Esophagus muscularis mucosa (tissue), 4 donors: ENCODE data around the gene DNAJC17. TPM values are rescaled to one million over a fixed set of nuclear protein-coding genes. Genes with fewer than 3 reads are reported as not detected.

Experiments used
- DNase-seq: peaks from one replicate; pipeline ENCODE4 v3.0.0-alpha.2; 2017; ENCODE audit errors: extremely low spot score
- H3K27ac ChIP-seq, 4 donors: fragments of 200-600 bp; sonication (generic); replicated peaks in 1 of 4; 1 replicate in 3 of 4; 2 replicates in 1 of 4; pipeline ENCODE4 v1.5.1; 2016 to 2019; ENCODE audit warnings: mild to moderate bottlenecking in 1 of 4
- H3K27me3 ChIP-seq, 4 donors: fragments of 200-600 bp; sonication (generic); one replicate each; pipeline versions ENCODE4 v1.5.1 to v1.6.0; 2016 to 2019
- H3K36me3 ChIP-seq, 4 donors: fragments of 200-600 bp; sonication (generic); one replicate each; pipeline ENCODE4 v1.5.1; 2016 to 2019
- H3K4me1 ChIP-seq, 4 donors: fragments of 200-600 bp; sonication (generic); one replicate each; pipeline ENCODE4 v1.5.1; 2016 to 2019
- H3K4me3 ChIP-seq, 4 donors: fragments of 200-600 bp; sonication (generic); 1 replicate in 2 of 4; 2 replicates in 2 of 4; pipeline ENCODE4 v1.5.1; 2016 to 2019; ENCODE audit warnings: mild to moderate bottlenecking in 4 of 4, moderate library complexity in 1 of 4
- H3K9me3 ChIP-seq, 4 donors: fragments of 200-600 bp; sonication (generic); 1 replicate in 3 of 4; 2 replicates in 1 of 4; pipeline ENCODE4 v1.5.1; 2016 to 2019
- EP300 ChIP-seq: sonication (generic); formaldehyde crosslinking; IDR thresholded peaks from one replicate; pipeline ENCODE4 v1.6.1; 2017; ENCODE audit warnings: antibody characterized with exemption
- POLR2A ChIP-seq: fragments of 450-650 bp; IDR thresholded peaks from one replicate; pipeline ENCODE4 v1.6.1; 2017; ENCODE audit warnings: antibody characterized with exemption, moderate library complexity, mild to moderate bottlenecking, low read depth
- POLR2AphosphoS5 ChIP-seq, 2 donors: sonication (generic); formaldehyde crosslinking; IDR thresholded peaks; one replicate each; pipeline ENCODE4 v1.6.1; 2017; ENCODE audit warnings: antibody characterized with exemption in 2 of 2
- WGBS: methylation state at CpG from one replicate; pipeline ENCODE4 v1.1.5; 2018; 5-methylcytosine and 5-hydroxymethylcytosine counted together
- intact Hi-C: fragments of 100-400 bp; cut with DNase I; formaldehyde crosslinking; loops from one replicate; pipeline ENCODE4 v1.15.1; 2023
- total RNA-seq, 4 donors: library from RNA; depleted of rRNA; stranded (reverse); fragments of >200 nt; gene quantifications; one replicate each; pipeline versions ENCODE4 v1.1.0 to v1.2.1, GENCODE V29; 2016
- TF ChIP-seq, protein P1 (sequence below), 3 experiments: fragments of 200-600 bp in 2 of 3; fragments of 450-650 bp in 1 of 3; sonication (generic) in 2 of 3; IDR thresholded peaks; one replicate each; pipeline ENCODE4 v1.5.1; 2017 to 2019; ENCODE audit warnings: antibody characterized with exemption in 3 of 3, mild to moderate bottlenecking in 2 of 3, moderate library complexity in 1 of 3

DNAJC17 gene
- total RNA-seq, 4 donors from 2014 or later = 10.0 to 23.8 (median 13.9) TPM

GRCh38 chr15:40799523-40799922 is 7.8 kb downstream of the DNAJC17 start:
- H3K27me3 ChIP-seq = no peaks in the 10 kb centered on the region
- no peaks in the 10 kb centered on the region for H3K9me3 ChIP-seq
- no peak overlapping the region for H3K27ac ChIP-seq
- peaks cover 4 to 26% (median 13%) of the 10 kb centered on the region in 4 donors for H3K4me1 ChIP-seq
- WGBS = 89% methylated on average over 3 of the region's 3 CpGs
- intact Hi-C loops = no loop called here
- TF ChIP-seq POLR2AphosphoS5 (IDR thresholded peaks at IDR 0.05) (no peak), EP300 (no peak), POLR2A (no peak)
- TF ChIP-seq, protein P1, sequence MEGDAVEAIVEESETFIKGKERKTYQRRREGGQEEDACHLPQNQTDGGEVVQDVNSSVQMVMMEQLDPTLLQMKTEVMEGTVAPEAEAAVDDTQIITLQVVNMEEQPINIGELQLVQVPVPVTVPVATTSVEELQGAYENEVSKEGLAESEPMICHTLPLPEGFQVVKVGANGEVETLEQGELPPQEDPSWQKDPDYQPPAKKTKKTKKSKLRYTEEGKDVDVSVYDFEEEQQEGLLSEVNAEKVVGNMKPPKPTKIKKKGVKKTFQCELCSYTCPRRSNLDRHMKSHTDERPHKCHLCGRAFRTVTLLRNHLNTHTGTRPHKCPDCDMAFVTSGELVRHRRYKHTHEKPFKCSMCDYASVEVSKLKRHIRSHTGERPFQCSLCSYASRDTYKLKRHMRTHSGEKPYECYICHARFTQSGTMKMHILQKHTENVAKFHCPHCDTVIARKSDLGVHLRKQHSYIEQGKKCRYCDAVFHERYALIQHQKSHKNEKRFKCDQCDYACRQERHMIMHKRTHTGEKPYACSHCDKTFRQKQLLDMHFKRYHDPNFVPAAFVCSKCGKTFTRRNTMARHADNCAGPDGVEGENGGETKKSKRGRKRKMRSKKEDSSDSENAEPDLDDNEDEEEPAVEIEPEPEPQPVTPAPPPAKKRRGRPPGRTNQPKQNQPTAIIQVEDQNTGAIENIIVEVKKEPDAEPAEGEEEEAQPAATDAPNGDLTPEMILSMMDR (IDR thresholded peaks at IDR 0.05) = no peak
- H3K36me3 ChIP-seq = peaks cover 0 to 32% (median 5%) of the 10 kb centered on the region in 4 donors
- DNase-seq = no peak
- no peak overlapping the region for H3K4me3 ChIP-seq

DNA sequence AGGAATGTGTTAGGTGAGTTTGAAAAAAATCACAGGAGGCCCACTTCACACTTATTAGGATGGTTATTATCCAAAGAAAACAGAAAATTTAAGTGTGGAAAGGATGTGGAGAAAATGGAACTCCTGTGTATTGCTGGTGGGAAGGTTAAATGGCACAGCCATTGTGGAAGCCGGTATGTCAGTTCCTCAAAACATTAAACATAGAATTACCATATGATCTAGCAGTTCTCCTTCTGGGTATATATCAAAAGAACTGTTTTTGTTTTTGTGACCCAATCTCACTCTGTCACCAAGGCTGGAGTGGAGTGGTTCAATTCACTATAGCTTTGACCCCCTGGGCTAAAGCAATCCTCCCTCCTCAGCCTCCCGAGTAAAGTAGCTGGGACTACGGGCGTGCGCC is 10.8 kb downstream of the DNAJC17 start:
- TF ChIP-seq, protein P1 (IDR thresholded peaks at IDR 0.05) = no peak
- TF ChIP-seq POLR2A = no peak
- no peak for TF ChIP-seq POLR2AphosphoS5 (IDR thresholded peaks at IDR 0.05)
- WGBS = 91% methylated on average over 5 of the region's 5 CpGs
- no peaks in the 10 kb centered on the region for H3K27me3 ChIP-seq
- no peak overlapping the region for H3K27ac ChIP-seq
- no peak for DNase-seq
- H3K4me3 ChIP-seq = no peak overlapping the region
- H3K36me3 ChIP-seq = peaks cover 0 to 28% (median 8%) of the 10 kb centered on the region in 4 donors
- H3K4me1 ChIP-seq = peaks cover 0 to 23% (median 13%) of the 10 kb centered on the region in 4 donors
- no peaks in the 10 kb centered on the region for H3K9me3 ChIP-seq
- intact Hi-C loops = no loop called here

DNA sequence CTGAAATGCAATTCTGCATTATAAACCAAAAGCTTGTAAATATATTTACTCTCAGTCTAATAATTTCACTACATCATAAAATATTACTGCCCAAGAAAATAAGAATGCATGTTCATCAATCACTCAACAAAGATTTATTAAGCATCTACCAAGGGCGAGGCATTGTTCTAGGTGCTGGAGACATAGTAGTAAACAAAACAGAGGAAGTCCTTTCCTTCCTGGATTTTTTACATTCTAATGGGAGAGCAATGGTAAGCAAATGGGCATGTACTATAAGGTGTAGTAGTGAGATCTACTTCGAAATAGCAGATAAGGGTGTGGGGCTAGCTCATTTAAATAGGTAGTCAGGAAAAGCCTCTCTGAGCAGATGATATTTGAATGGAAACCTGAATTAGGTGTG is 11.2 kb downstream of the DNAJC17 start:
- no peak overlapping the region for H3K27ac ChIP-seq
- H3K4me3 ChIP-seq = no peak overlapping the region
- H3K9me3 ChIP-seq = no peaks in the 10 kb centered on the region
- H3K4me1 ChIP-seq = peaks cover 0 to 23% (median 13%) of the 10 kb centered on the region in 4 donors
- 70% methylated on average over 2 of the region's 2 CpGs for WGBS
- TF ChIP-seq POLR2AphosphoS5 (IDR thresholded peaks at IDR 0.05) (no peak), EP300 (no peak), POLR2A (no peak)
- TF ChIP-seq, protein P1 (IDR thresholded peaks at IDR 0.05) = no peak
- no peaks in the 10 kb centered on the region for H3K27me3 ChIP-seq
- no peak for DNase-seq
- H3K36me3 ChIP-seq = peaks cover 0 to 28% (median 13%) of the 10 kb centered on the region in 4 donors
- intact Hi-C loops = no loop called here

GRCh38 chr15:40793216-40793989 is 13.9 kb downstream of the DNAJC17 start:
- Histone ChIP-seq H3K4me1 (peaks cover 0 to 23% (median 13%) of the 10 kb centered on the region in 4 donors), H3K4me3 (no peak overlapping the region), H3K9me3 (no peaks in the 10 kb centered on the region), H3K27ac (no peak overlapping the region), H3K36me3 (peaks cover 0 to 22% (median 14%) of the 10 kb centered on the region in 4 donors), H3K27me3 (no peaks in the 10 kb centered on the region)
- 66% methylated on average over 9 of the region's 9 CpGs for WGBS
- intact Hi-C loops = no loop called here
- TF ChIP-seq, protein P1 (IDR thresholded peaks at IDR 0.05) = no peak
- no peak for TF ChIP-seq POLR2A
- no peak for TF ChIP-seq EP300
- no peak for DNase-seq

DNA sequence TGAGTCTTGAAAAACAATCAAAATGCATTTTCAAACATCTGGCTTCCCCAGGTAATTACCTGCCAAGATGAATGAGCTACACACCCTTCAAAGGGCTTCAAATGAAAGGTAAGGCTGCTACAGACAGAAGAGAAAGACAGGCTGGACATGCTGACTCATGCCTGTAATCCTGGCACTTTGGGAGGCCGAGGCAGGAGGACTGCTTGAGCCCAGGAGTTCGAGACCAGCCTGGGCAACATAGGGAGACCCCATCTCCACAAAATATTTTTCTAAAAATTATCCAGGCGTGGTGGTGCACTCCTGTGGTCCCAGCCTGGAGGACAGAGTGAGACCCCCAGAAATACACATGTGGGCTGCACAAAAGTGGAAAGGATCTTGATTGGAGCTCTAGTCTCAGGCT is 14.9 kb downstream of the DNAJC17 start:
- Histone ChIP-seq H3K27ac (no peak overlapping the region), H3K4me3 (no peak overlapping the region), H3K9me3 (no peaks in the 10 kb centered on the region), H3K4me1 (peaks cover 5 to 31% (median 21%) of the 10 kb centered on the region in 4 donors), H3K27me3 (no peaks in the 10 kb centered on the region), H3K36me3 (peaks cover 0 to 22% (median 13%) of the 10 kb centered on the region in 4 donors)
- TF ChIP-seq, protein P1 (IDR thresholded peaks at IDR 0.05) = no peak
- TF ChIP-seq POLR2A (no peak), POLR2AphosphoS5 (IDR thresholded peaks at IDR 0.05) (no peak), EP300 (no peak)
- 95% methylated on average over 3 of the region's 3 CpGs for WGBS
- intact Hi-C loops = no loop called here
- no peak for DNase-seq
